NCI-H1048 (cell line): ENCODE results near the gene SFXN1.
"Not testable (repeated sequence)": the region's sequence is repeated elsewhere in the genome, so short reads cannot be mapped to it uniquely, and the experiment has no call there.

ENCODE experiments used
- DNase-seq: peaks from one replicate; lab custom pipeline; 2025; lab: John Stamatoyannopoulos, UW

Gene SFXN1

GRCh38 chr5:175478384-175479124 is at the start of gene SFXN1:
Gene SFXN1 (plus strand): TSS chr5:175478560. CDS start chr5:175492104, 13,544 bp downstream.
- peak; percentile 48 for DNase-seq

GRCh38 chr5:175434800-175435199 is 43.6 kb upstream of the SFXN1 start:
- no peak for DNase-seq

GRCh38 chr5:175436359-175436758 is 42.0 kb upstream of the SFXN1 start:
- DNase-seq, result no peak

GRCh38 chr5:175438234-175438857 is 40.0 kb upstream of the SFXN1 start:
- DNase-seq, result no peak

- DNase-seq, result no peak
Measured at GRCh38 chr5:175443514-175444059, 34.8 kb upstream of the SFXN1 start.

GRCh38 chr5:175444060-175444904 is 34.1 kb upstream of the SFXN1 start, which contains the start of gene DRD1:
Gene DRD1 (minus strand): TSS chr5:175444182. CDS start chr5:175443099, 1,083 bp downstream.
- no peak for DNase-seq

- no peak for DNase-seq
Measured at GRCh38 chr5:175444905-175445456, 33.4 kb upstream of the SFXN1 start.

GRCh38 chr5:175446378-175446777 is 32.0 kb upstream of the SFXN1 start:
- DNase-seq, result not testable (repeated sequence)

- no peak for DNase-seq
Measured at GRCh38 chr5:175447571-175447970, 30.8 kb upstream of the SFXN1 start.

- no peak for DNase-seq
Measured at GRCh38 chr5:175448276-175448675, 30.1 kb upstream of the SFXN1 start.

- DNase-seq, result no peak
Measured at GRCh38 chr5:175452166-175452565, 26.2 kb upstream of the SFXN1 start.

- DNase-seq, result not testable (repeated sequence)
Measured at GRCh38 chr5:175454338-175454737, 24.0 kb upstream of the SFXN1 start.

GRCh38 chr5:175456105-175456742 is 22.1 kb upstream of the SFXN1 start:
- no peak for DNase-seq

GRCh38 chr5:175457466-175457865 is 20.9 kb upstream of the SFXN1 start:
- no peak for DNase-seq

GRCh38 chr5:175460126-175460525 is 18.2 kb upstream of the SFXN1 start:
- DNase-seq, result no peak

- no peak for DNase-seq
Measured at GRCh38 chr5:175460552-175460951, 17.8 kb upstream of the SFXN1 start.

- no peak for DNase-seq
Measured at GRCh38 chr5:175461370-175461769, 17.0 kb upstream of the SFXN1 start.

- DNase-seq, result no peak
Measured at GRCh38 chr5:175463641-175464040, 14.7 kb upstream of the SFXN1 start.

GRCh38 chr5:175464074-175464941 is 14.1 kb upstream of the SFXN1 start:
- DNase-seq, result peak; percentile 17

- no peak for DNase-seq
Measured at GRCh38 chr5:175464942-175465233, 13.5 kb upstream of the SFXN1 start.

- DNase-seq, result no peak
Measured at GRCh38 chr5:175465282-175465681, 13.1 kb upstream of the SFXN1 start.
